Nephron (organoid): Measurements from ENCODE around the gene DDX59.

Source experiments
- H3K27ac Mint-ChIP-seq, 3 experiments: 2 replicates each; pipeline ENCODE4 v1.8.0; 2020; ENCODE audit warnings: mixed read lengths in 3 of 3, mild to moderate bottlenecking in 2 of 3, moderate library complexity in 1 of 3
- H3K27me3 Mint-ChIP-seq: 2 replicates; pipeline ENCODE4 v1.8.0; 2021; ENCODE audit warnings: low read depth, mild to moderate bottlenecking, moderate library complexity, mixed read lengths
- H3K36me3 Mint-ChIP-seq: 2 replicates; pipeline ENCODE4 v1.8.0; 2020; ENCODE audit warnings: low read depth, mixed read lengths
- H3K4me1 Mint-ChIP-seq: 2 replicates; pipeline ENCODE4 v1.8.0; 2020; ENCODE audit warnings: mixed read lengths
- H3K4me3 Mint-ChIP-seq, 3 experiments: 2 replicates each; pipeline ENCODE4 v1.8.0; 2020; ENCODE audit warnings: mild to moderate bottlenecking in 3 of 3, mixed read lengths in 3 of 3, moderate library complexity in 2 of 3
- H3K9me3 Mint-ChIP-seq: 2 replicates; pipeline ENCODE4 v1.8.0; 2020; ENCODE audit warnings: mixed read lengths
- TF ChIP-seq, protein P1 (sequence below), 3 experiments: fragments of 200-600 bp; sonication (generic); IDR thresholded peaks; one replicate each; pipeline ENCODE4 v1.5.0; 2021; ENCODE audit warnings: antibody characterized with exemption in 3 of 3; ENCODE audit not compliant: unreplicated experiment in 3 of 3

DDX59 gene

DNA sequence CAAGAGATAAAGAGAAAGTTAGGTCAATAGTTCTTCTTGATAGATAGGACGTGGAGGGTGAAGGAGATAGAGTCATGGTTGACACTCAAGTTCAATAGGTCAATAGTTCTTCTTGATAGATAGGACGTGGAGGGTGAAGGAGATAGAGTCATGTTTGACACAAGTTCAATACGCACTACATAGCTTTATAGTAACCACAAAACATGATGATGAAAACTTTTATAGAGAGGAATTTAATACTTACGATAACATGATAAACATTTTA, 5.8 kb upstream of the DDX59 start:
- H3K36me3 Mint-ChIP-seq: no peaks in the 10 kb centered on the region
- H3K4me1 Mint-ChIP-seq: peaks cover 14% of the 10 kb centered on the region
- H3K27ac Mint-ChIP-seq: no peak overlapping the region
- H3K9me3 Mint-ChIP-seq: no peaks in the 10 kb centered on the region
- H3K4me3 Mint-ChIP-seq: no peak overlapping the region
- no peaks in the 10 kb centered on the region for H3K27me3 Mint-ChIP-seq
- TF ChIP-seq, protein P1, sequence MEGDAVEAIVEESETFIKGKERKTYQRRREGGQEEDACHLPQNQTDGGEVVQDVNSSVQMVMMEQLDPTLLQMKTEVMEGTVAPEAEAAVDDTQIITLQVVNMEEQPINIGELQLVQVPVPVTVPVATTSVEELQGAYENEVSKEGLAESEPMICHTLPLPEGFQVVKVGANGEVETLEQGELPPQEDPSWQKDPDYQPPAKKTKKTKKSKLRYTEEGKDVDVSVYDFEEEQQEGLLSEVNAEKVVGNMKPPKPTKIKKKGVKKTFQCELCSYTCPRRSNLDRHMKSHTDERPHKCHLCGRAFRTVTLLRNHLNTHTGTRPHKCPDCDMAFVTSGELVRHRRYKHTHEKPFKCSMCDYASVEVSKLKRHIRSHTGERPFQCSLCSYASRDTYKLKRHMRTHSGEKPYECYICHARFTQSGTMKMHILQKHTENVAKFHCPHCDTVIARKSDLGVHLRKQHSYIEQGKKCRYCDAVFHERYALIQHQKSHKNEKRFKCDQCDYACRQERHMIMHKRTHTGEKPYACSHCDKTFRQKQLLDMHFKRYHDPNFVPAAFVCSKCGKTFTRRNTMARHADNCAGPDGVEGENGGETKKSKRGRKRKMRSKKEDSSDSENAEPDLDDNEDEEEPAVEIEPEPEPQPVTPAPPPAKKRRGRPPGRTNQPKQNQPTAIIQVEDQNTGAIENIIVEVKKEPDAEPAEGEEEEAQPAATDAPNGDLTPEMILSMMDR (IDR thresholded peaks at IDR 0.05; ENCODE audit: unreplicated experiment in 3 of 3): no peak

DNA sequence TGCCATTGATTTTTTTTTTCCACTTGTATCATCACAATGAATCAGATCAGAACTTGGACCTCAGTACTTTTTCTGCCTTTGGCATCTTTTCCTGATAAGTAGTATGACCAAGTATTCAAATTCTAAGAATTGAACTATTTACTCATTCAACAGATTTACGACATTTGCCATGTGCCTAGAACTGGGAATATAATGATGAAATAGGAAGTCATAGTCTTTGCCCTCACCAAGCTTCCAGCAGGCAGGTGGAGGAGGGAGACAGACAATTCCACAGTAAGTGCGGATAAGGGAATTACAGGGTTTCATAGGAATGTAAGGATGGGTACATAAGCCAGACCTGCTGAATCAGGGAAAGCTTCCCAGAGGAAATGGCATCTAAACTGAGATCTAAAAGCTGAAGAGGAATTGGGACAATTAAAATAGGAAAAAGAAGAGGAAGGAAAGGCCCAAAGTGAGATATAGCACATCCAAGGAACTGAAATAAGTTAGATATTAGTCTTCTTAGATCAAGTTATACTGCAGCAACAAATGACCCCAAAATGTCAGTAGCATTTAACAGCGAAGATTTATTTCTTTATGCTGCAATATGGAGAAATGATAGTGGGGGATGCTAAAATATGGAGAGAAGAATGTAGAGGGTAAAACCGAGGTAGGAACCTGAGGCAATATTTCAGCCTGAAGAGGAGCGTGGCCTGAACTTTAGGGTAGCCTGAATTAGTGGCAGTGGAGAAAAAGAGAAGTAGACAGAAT, 5.3 kb upstream of the DDX59 start:
- peaks cover 19% of the 10 kb centered on the region for H3K4me1 Mint-ChIP-seq
- H3K36me3 Mint-ChIP-seq: no peaks in the 10 kb centered on the region
- H3K27me3 Mint-ChIP-seq: no peaks in the 10 kb centered on the region
- H3K27ac Mint-ChIP-seq: no peak overlapping the region
- TF ChIP-seq, protein P1 (IDR thresholded peaks at IDR 0.05; ENCODE audit: unreplicated experiment in 3 of 3): no peak
- no peak overlapping the region for H3K4me3 Mint-ChIP-seq
- H3K9me3 Mint-ChIP-seq: no peaks in the 10 kb centered on the region

DNA sequence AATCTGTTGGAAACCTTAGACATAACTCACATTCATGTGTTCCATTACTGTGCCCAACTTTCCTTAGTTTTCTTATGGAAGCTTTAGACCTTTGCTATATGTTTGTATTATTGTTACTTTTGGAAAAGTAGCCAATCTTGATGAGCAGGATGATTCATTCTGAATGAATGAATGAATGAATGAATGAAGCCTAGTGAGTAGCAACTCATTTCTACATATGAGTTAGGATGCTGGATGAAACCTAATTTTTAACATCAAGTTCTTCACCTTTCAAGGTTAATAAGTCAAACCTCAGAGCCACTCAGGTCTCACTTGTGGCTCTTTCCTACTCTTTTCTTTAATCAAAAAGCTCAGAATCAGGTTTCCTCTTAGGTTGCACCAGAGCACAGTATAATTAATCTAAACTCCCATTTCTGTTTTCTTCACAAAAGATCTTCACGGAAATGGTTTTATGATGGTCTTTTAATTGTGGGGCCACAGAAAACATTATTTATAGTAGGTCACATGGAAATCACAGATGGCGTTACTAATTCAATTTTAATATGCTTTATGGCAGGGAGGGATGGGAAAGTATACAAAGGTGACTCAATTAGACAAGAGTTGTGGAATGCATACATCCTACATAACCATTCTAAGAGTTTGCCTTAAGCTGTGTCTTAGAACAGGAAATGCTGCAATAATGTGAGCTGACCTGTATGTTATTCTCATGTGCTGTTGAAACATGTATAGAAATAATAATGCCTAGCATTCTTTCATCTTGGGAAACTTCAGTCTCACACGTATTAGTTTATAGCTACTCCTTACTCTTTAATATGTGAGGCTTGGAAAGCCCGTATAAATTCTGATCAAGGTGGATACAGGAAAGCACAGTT, 4.5 kb upstream of the DDX59 start:
- Mint-ChIP-seq H3K9me3 (no peaks in the 10 kb centered on the region), H3K27ac (peak overlapping the region in 2 of 3 experiments; percentile 19 to 55), H3K36me3 (no peaks in the 10 kb centered on the region), H3K4me3 (peak overlapping the region in 1 of 3 experiments; percentile 19), H3K4me1 (peaks cover 22% of the 10 kb centered on the region), H3K27me3 (no peaks in the 10 kb centered on the region)
- TF ChIP-seq, protein P1 (IDR thresholded peaks at IDR 0.05; ENCODE audit: unreplicated experiment in 3 of 3): no peak

DNA sequence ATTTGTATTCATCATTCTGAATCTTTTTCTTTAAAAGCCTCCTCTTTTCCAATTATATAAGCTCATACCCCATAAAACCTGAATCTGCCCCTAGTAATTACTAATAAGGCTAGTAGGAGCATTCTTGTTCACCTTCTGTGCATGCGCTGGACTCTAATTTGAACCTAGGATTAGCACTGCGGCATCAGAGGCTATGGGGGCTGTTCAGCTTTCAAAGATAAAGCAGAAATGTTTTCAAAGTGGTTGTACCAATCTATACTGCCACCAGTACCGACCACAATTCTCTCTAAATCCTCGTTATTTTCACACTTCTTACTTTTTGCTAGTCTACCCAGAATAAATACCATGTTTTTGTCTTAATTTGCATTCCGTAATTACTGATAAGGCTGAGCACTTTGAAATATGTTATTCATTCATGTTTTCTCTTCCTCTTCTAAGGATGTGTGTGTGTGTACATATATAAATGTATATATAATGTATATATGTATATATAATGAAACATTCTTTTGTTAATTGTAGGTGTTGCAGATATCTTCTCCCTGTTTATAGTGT, 1.6 kb upstream of the DDX59 start:
- no peaks in the 10 kb centered on the region for H3K9me3 Mint-ChIP-seq
- H3K27me3 Mint-ChIP-seq: no peaks in the 10 kb centered on the region
- TF ChIP-seq, protein P1 (IDR thresholded peaks at IDR 0.05; ENCODE audit: unreplicated experiment in 3 of 3): no peak
- H3K36me3 Mint-ChIP-seq: peaks cover 7% of the 10 kb centered on the region
- peak overlapping the region; percentile 91 to 97 (median 95) for H3K4me3 Mint-ChIP-seq
- peaks cover 40% of the 10 kb centered on the region for H3K4me1 Mint-ChIP-seq
- peak overlapping the region; percentile 93 to 99 (median 96) for H3K27ac Mint-ChIP-seq

DNA sequence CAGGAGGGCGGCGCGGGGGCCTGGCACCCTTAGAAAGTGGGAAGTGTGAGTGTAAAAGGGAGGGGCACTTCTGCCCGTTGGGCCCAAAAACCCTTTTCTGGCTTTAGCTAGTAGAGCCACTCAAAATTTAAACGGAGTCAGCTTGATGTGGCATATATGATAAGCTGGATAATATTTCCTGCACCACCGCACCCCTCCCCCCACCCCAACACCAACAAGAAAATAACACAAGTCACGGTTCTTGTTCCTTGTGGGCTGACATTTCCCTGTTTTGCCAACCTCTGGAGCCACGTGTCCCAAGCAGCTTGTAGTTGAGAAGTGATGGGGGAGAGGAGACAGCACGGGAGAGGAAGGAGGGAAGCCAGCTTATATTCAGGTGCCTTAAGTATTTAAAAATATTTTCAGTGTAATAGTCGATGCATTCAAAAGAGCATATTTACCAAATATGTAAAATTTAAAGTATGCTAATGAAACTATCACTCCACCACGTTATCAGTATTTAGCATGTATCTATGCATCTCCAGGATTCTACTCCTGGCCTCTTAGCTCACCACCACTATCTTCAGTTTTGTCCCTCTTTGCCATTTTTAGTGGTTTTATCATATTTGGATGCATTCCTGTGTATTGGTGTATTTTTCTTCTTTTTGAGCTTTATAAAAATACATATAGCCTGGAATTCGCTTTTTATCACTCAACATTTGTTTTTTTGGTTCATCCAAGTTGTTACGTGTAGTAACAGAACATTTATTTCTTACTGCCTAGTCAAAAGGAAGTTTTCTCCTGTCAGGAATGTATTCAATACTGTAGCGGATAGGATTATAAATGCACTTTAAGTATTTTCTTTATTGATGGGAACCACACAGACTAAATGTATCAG, 773 bp upstream of the DDX59 start:
- Mint-ChIP-seq H3K27ac (peak overlapping the region; percentile 93 to 99 (median 96)), H3K27me3 (no peaks in the 10 kb centered on the region), H3K4me3 (peak overlapping the region; percentile 91 to 97 (median 95)), H3K4me1 (peaks cover 49% of the 10 kb centered on the region), H3K9me3 (no peaks in the 10 kb centered on the region), H3K36me3 (peaks cover 15% of the 10 kb centered on the region)
- TF ChIP-seq, protein P1 (IDR thresholded peaks at IDR 0.05; ENCODE audit: unreplicated experiment in 3 of 3): no peak
